ENCODE results near the gene CTSZ.
"Not testable (repeated sequence)": the region's sequence is repeated elsewhere in the genome, so short reads cannot be mapped to it uniquely, and the experiment has no call there.

The CTSZ gene

GRCh38 chr20:58986286-58986967, 20.6 kb downstream of the CTSZ start:
- H3K27ac ChIP-seq: no peak overlapping the region
- no peak for TF ChIP-seq CTCF (conservative IDR thresholded peaks at IDR 0.05)

- no peak for TF ChIP-seq CTCF (conservative IDR thresholded peaks at IDR 0.05)
- no peak overlapping the region for H3K27ac ChIP-seq
Observed at GRCh38 chr20:58985656-58986055, 21.4 kb downstream of the CTSZ start.

GRCh38 chr20:58984691-58985090, 22.4 kb downstream of the CTSZ start:
- no peak for TF ChIP-seq CTCF (conservative IDR thresholded peaks at IDR 0.05)
- no peak overlapping the region for H3K27ac ChIP-seq

GRCh38 chr20:58983115-58983468, 24.0 kb downstream of the CTSZ start:
- H3K27ac ChIP-seq: not testable (repeated sequence)

- TF ChIP-seq CTCF (conservative IDR thresholded peaks at IDR 0.05): no peak
- H3K27ac ChIP-seq: peak overlapping the region; percentile 94; the same call in 1 of the 2 replicates
Observed at GRCh38 chr20:58982406-58983114, 24.5 kb downstream of the CTSZ start.

DNA sequence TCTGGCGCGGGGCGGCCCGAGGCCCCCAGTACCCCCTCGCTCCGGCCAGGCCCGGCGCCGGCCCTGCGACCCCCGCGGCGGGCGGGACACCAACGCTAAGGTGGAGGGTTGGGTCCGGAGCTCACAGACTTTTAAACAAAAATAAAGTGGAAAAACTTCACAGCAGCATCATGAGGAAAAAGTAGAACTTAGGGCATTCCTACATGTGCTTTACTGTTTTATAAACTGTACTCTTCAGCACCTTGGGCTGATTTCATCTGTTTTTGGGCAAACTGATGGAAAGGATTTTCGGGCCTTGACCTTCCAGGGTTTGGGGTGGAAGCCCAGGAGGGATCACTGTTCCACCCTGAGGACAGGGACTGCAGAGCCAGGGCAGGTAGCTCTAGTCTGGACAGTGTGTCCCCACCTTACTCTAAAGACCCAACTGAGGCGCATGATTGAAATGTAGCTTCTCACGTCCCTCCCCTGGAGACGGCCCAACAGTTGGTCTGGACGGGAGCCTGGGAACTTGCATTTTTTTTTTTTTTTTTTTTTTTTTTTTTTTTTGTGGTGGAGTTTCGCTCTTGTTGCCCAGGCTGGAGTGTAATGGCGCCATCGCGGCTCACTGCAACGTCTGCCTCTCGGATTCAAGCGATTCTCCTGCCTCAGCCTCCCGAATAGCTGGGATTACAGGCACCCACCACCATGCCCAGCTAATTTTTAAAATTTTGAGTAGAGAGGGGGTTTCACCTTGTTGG, 25.3 kb downstream of the CTSZ start:
- peak overlapping the region; percentile 94 for H3K27ac ChIP-seq
- TF ChIP-seq CTCF (conservative IDR thresholded peaks at IDR 0.05): no peak

DNA sequence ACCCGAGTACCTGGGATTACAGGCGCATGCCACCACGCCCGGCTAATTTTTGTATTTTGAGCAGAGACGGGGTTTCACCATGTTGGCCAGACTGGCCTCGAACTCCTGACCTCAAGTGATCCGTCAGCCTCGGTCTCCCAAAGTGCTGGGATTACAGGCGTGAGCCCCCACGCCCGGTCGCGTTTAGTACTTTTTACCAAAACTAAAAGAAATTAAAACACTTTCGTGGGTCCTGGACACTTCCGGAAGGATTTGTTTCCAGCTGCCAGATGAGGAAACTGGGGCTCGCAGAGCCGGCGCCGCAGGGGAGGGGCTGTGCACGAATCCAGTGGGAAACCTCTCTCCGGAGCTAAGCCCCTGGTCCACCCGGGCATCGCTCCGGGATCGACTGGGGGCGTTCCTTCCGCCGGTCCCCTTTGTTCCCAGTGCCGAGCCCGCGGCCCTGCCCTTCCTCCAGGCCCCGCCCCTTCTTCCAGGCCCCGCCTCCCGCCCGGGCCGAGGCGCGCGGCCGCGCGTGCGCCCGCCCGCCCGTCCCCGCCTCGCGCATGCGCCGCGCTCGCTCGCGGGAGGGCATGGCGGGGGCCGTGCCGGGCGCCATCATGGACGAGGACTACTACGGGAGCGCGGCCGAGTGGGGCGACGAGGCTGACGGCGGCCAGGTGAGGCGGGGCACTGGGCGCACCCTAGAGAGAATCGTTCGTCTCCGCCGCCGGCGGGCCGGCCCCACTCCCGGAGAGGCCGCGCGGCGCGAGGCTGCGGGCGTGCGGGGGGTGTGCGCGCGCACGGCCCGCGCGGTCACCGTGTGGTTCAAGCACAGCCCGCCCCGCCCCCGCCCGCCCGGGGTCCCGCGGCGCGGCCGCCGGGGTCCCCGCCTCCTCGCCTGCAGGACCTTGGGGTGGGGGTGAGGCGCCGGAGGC, 26.1 kb downstream of the CTSZ start, which contains the start of gene NELFCD:
Gene NELFCD, plus strand, starts transcription at position 546 of the 917 bp plus-strand sequence. Its CDS starts 54 bp downstream, at position 600.
- H3K27ac ChIP-seq: peak within 1 kb of the TSS; percentile 94
- no peak for TF ChIP-seq CTCF (conservative IDR thresholded peaks at IDR 0.05)

Data from VCaP (cell line).